Stimulated activated CD4-positive, alpha-beta T cell treated with anti-CD3 and anti-CD28 coated beads, Interleukin-2, amount 100 ng/mL, for 4 hours (primary cell): ENCODE data around the gene NDST3.
"Not testable (repeated sequence)": the region's sequence is repeated elsewhere in the genome, so short reads cannot be mapped to it uniquely, and the experiment has no call there.

Experiments
- DNase-seq: peaks from one replicate; pipeline ENCODE4 v3.0.0-alpha.2; 2020; ENCODE audit warnings: low read depth

The NDST3 gene

DNA sequence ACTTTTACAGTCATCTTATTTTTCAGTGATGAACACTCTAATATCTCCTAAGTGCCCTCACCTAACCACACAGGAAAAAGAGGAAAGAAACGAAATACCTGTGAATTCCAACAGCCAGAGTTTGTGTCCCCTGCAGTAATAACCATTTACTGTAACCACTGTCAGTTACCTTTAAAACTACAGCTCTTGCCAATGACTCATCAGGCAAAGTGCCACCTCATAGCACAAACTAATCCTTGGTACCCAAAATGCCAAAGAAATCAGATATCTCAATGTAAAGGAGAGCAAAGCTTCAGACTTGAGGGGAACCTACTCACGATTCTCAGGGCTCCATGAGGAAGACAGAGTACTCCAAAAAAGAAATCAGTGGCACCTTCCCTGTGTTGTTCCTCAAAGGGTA is 146.5 kb downstream of the NDST3 start:
- no peak for DNase-seq

DNA sequence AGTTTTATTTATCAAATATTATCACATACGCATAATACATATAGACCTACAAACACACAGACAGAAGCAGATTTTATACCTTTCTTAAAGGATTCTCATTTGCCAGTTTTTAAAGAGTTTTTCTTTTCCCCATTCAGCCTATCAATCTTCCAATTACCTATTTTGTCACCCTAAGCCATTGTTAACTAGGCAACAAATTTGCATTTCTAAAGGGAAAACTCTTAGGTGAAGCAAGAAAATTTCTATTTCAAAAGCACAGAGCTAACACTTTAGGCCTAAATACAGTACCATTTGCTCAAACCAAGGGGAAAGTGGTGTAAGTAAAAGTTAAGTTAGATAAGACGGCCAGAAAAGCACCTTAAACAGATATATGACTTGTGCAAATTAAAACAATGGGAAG is 156.6 kb downstream of the NDST3 start:
- no peak for DNase-seq

DNA sequence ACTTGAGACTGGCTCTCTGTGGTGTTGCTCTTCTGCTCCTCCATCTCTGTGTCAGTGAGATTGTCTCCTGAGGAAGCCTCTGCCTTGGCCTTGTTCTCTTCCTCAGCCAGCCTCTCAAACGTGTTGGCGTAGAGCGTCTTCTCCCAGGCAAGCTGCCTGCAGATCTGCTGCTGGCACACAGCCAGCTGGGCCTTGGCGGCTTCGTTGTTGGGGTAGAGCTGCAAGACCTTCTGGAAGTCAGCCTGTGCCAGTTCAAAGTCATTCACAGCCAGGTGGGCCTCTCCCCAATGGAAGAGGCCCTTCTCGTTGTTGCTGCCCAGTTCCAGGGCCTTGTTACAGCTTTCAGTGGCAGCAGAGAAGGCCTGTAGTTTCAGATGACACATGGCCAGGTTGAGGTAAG is 159.1 kb downstream of the NDST3 start:
- DNase-seq, result no peak

DNA sequence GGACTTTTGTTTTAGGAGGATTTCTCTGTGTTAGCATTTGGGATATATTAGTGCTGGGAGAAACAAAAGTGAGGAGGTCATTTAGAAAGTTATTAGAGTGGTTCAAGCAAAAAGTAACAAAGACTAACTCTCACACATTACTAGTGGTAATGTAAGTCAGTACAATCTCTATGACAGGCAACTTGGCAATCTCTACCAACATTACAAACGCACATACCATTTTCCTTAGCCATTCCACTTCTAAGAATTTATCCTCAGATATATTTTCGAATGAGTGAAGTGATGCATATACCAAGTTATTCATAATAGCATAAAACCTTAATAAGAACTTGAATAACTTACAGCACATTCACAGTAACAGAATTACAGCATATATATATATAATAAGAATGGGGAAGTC is 172.3 kb downstream of the NDST3 start:
- no peak for DNase-seq

DNA sequence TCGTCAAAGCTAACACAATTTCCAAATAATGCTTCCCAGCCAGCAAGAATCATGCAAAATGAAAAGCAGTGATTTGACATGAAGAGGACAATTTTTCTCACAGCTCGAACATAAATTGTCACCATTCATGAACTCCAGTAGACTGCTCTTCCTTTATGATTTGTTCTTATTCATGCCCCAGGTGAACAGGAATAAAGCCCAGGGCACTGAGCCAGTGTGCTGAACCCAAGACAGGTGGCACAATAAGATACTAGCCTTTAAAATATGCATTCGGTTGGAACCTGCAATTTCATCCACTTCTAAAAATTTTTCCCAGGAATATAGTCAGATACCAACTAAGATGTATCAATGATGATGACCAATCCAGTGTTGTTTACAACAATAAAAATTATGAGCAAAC is 178.8 kb downstream of the NDST3 start:
- no peak for DNase-seq

DNA sequence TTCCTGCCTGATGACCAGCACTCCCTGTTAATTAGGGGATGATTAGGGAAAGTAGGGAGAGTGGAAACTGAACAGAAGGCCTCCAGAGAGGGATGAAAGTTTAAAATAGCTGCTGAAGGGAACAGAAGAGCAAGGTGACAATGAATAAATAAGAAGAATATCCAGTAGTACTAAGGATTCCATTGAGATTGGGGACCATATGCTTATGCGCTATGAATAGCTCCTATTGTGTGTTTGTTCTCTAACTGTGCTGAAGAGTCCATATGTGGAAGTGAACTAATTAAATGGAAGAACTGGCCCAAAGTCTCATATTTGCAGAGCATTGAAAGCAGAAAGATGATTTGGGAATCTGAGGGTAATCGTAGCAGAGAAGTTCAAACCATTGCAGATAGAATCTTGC is 181.5 kb downstream of the NDST3 start:
- no peak for DNase-seq

DNA sequence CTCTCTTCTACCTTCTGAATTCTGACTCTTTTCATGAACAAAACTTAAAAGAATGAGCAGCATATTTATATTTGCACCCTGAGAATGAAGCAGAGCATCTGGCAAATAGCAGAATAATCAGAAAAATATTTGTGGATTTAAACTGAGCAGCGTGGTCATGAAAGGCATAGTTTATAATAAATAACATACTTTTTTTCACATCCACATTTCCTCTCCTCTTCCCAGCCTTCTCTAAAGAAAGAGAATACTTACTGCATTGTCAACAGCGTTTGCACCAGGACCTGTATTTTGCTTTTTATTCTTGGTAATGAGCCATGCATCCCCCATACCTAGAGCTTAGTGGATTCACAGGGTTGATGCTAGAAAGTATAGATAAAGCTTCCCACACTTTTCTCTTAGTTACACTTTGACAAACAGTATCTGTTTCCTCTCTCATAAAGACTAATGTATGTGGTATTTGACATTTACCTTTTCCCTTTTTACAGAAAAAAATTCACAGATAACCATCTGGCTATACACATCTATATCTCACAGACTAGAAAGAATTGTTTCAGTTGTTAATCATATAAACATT is 187.0 kb downstream of the NDST3 start:
- no peak for DNase-seq

DNA sequence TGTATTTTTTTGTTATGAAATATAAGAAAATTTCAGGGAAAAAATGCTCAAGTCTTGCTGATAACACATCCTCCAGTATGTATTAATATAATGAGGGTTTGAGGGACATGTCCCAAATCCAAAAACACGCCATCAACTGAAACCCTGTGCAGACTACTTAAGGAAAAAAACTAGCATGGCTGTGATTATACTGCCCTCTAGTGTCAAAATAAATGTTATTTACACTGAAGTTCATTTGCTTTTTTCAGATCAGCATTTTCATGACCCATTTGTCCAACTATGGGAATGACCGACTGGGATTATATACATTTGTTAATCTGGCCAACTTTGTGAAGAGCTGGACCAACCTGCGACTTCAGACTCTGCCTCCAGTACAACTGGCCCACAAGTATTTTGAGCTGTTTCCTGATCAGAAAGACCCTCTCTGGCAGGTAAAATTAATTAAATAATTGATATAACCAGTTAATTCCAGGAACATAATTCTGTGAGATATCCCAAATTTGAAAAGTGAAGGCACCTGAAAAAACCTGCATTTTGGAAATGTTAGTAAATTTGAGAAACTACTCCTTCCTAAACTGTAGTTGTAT is 190.1 kb downstream of the NDST3 start:
- no peak for DNase-seq

DNA sequence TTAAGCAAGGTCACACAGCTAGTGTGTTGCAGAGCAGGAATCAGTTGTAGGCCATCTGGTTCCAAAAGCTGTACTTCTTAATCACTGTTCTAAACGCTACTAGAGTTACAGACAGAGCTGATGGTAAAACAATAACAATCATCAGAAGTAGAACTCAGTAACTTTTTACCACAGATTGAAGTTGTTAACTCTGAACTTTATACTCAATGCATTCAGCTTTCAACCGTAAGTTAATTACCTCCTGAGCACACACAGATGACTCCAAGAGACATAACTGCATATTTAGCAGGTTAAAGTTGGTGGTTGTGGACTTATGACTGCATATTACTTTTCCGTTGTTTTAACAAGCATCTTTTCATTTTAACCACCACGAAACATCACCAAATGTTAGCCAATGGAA is 191.2 kb downstream of the NDST3 start:
- no peak for DNase-seq

DNA sequence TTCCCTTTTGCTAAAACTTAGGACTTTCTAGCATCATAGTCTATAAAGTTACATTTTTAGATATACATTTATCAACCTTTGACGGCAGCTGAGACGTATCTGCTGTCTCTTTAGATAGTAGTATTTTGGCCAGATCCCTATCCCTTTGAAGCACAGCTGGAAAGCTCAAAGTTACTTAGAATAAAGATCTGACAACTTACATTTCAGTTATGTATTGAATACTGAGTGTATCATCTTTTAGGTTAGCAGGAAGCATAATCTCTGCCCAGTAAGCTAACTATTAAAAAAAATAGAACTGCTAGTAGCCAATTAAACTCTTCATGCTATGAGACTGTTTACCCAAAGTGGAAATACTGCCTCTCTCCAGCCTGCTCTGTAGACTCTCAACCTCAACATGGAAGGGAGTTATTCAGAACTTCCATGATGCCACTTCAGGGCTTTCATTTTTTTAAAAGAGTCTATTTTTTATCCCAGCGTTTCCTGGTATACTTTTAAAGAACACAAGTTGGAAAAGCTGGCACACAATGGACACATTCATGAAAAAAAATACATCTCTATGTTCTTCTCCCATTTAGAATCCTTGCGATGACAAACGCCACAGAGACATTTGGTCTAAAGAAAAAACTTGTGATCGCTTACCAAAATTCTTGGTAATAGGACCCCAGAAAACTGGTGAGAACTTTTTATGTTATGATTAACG is 192.2 kb downstream of the NDST3 start:
- no peak for DNase-seq

DNA sequence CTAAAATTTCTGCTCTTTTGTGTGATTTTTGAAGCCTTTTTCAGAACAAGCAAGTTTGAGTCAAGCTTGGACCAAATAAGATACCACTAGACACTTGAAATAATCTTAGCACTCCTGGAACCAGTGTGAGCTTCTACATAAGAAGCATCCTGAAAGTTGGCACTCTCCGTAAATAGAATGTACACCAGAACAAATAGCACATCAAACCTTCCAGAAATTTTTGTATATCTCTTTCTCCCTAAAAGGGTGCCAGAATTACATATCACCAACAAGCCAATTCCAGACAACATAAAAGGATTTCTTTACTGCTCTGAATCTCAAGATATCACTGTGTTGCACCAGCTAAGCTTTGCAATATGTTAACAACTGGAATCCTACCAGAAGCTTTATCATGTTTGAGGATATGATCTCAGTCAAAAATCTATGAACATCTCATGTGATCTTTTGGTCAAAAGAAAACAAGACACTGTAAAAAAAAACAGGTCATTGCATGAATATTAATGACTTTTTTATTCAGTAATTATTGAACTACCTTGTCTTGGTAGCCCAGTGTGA is 201.4 kb downstream of the NDST3 start:
- DNase-seq, result no peak

DNA sequence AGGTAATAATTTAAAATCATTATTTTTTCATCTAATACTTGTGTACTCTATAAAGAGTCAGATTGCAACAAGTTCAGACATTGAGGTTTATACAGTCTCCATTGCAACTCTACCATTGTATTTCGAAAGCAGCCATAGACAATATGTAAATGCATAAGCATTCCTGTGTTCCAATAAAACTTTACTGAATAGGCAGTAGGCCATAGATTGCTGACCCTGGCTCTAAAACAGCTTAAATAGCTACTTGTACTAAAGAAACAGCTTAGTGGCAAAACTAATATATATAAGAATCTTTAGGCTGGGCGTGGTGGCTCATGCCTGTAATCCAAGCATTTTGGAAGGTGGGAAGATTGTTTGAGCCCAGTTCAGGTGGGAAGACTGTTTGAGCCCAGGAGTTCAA is 203.2 kb downstream of the NDST3 start:
- no peak for DNase-seq

DNA sequence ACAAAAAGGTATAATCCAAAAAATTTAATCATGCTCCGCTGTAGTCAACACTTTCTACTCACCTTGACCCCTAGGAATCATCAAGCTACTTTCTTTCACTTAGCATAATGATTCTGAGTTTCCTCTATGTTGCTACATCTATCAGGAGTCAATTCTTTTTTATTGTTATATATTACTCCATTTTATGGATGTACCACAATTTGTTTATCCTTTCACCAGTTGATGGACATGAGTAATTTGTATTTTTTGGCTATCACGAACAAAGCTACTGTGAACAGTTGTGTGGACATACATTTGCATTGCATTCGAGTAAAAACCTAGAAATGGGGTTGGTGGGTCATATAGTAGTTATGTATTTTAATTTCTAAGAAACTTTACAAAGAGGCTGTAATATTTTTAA is 215.6 kb downstream of the NDST3 start:
- DNase-seq, result no peak

DNA sequence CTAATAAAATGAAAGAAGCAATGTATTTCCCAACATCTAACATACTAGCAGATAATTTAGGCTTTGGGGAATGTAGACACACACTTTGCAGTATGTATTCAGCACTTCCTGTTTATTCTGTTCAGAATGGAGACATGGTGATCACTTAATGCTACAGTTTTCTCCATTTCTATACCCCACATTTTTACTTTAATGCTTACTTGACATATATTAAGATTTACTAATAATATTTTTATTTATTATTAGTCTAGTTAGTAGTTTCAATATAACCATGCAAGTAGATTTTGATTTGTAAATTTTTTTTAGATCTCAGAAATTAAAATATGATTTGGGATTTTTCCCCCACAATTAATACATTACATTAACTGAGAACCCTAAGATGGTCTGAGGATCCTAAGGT is 220.1 kb downstream of the NDST3 start:
- DNase-seq, result no peak

DNA sequence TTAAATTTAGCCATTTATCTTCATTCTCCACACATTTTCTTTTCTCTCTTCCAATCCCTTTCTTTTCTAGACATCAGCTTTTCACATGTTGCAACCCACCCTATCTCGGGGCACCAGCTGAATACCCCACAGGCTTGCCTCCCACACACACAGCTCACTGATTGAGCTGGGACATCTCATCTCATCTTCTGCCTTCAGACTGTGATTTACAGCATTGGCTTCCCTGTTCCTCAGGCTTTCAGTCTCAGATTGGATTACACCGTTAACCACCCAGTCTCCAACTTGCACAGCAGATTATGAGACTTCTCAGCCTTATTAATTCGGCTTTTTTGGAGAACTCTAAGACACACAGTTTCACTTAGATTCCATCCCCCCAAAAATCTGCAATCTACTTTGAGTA is 224.8 kb downstream of the NDST3 start:
- no peak for DNase-seq

DNA sequence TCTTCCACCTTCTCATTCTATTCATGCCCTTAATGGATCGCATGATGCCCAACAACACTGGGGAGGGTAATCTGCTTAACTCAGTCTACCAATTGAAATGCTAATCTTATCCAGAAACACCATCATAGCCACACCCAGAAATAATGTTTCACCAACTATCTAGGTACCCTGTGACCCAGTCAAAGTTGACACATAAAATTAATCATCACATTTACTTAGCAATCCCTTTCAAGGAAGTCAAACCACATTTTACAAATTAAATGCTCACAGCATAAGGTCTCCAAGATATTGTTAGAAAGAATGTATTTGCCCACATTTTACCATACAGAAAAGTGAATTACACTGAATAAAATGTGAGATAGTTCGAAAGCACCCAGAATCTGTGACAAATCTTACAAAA is 226.0 kb downstream of the NDST3 start:
- no peak for DNase-seq

DNA sequence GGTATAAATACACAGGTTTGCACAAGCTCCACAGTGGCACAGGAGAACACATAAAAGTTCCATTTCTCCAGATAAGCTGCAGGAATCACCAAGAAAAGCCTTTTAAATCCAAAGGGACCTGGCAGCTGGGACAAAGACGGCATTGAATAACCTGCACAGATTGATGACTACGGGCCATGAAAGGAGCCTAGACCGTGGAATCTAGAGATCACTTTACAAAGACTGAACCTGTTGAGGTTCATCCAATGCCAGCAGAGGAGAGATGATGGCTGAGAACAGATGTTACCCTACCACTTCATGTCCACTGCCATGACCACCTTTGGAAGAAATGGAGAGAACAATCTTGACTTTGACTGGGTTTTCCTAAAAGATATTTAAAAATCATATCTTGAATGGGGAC is 229.8 kb downstream of the NDST3 start:
- no peak for DNase-seq

DNA sequence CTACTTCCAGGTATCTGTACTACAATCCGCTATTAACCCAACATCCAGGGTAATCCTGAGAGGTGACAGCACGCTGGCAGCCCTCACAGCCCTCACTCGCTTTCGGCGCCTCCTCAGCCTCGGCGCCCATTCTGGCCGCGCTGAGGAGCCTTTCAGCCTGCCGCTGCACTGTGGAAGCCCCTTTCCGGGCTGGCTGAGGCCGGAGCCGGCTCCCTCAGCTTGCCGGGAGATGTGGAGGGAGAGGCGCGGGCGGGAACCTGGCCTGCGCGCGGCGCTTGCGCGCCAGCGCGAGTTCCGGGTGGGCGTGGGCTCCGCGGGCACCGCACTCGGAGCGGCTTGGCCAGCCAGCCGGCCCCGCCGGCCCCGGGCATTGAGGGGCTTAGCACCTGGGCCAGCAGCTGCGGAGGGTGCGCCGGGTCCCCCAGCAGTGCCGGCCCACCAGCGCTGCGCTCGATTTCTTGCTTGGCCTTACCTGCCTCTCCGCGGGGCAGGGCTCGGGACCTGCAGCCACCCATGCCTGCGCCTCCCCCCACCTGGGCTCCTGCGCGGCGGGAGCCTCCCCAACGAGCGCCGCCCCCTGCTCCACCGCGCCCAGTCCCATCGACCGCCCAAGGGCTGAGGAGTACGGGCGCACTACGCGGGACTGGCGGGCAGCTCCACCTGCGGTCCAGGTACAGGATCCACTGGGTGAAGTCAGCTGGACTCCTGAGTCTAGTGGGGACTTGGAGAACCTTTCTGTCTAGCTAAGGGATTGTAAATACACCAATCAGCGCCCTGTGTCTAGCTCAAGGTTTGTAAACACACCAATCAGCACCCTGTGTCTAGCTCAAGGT is 231.2 kb downstream of the NDST3 start:
- DNase-seq, result no peak

DNA sequence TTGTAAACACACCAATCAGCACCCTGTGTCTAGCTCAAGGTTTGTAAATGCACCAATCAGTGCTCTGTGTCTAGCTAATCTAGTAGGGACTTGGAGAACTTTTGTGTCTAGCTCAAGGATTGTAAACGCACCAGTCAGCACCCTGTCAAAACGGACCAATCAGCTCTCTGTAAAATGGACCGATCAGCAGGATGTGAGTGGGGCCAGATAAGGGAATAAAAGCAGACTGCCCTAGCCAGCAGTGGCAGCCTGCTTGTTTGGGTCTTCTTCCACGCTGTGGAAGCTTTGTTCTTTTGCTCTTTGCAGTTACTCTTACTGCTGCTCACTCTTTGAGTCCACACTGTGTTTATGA is 231.8 kb downstream of the NDST3 start:
- DNase-seq, result not testable (repeated sequence)

DNA sequence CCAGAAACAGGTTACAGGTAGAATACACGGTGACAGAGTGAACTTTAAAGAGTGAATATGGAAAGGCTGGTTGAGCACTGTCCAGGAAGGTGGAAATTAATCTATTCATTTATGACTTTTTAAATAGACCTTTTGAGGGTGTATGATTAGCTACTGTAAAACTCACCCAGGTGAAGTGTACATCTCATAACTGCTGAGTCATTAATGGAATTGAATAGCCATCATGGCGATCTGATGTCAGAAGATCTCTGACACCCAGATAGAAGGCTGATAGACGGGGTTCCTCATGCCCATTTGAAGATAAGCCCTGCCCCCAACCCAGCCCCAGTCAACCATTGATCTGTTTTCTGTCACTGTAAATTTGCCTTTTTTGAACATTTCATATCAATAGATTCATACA is 234.5 kb downstream of the NDST3 start:
- no peak for DNase-seq

DNA sequence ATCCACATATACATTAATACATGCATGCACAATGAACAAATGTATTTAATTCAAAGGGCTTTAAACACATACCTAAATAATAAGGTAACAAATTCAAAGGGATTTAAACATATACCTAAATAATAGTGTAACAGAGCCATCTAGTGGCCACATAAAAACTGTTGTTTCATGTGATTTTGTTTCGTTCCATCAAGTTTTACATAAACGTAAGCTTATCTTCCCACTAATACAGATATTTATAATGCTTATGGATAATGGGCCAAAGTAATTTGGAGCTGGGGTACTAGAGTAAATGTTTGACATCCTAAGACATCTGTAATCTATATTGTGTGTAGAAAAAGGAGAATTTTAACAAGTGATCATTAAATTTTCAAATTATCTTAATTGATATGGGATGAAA is 236.2 kb downstream of the NDST3 start:
- no peak for DNase-seq

DNA sequence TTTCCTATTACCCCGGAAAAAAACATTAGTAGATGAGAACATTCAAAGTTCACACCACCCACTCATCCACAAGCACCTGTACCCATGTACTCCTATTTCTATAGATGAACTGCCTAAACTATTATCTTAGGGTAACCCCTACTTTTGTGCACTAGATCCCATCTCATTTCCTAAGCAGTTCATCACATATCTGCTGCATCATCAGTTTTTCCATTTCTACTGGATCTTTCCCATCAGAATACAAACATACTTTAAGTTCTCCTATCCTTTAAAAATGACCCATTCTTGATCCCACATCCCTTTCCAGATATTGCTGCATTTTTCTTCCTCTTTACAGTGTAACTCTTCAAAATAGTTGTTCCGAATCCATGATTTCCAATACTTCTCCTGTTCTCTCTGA is 237.5 kb downstream of the NDST3 start:
- no peak for DNase-seq

DNA sequence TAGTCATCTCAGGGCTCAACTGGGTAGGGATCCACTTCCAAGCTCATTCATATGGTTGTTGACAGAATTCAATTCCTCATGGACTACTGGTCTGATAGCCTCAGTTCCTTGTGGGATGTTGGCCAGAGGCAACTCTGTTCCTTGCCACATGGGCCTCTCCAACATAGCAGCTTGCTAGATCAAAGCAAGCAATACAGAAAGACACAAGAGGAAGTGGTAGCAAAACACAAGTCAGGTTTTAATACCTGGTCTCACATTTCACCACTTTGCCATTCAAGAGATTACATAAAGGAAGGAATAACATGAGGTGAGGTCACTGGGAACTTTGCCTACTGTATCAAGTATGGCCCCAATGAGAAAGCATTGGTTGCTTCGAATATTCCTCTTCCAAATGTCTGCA is 239.4 kb downstream of the NDST3 start:
- DNase-seq, result no peak
